OCI-LY1 (cell line): Measurements from ENCODE around the gene CD82.

Source experiments
- EZH2 ChIP-seq: fragments of 200-600 bp; sonication (generic), shearing (Covaris generic); IDR thresholded peaks from 2 replicates; pipeline ENCODE4 v1.8.0; 2017; ENCODE audit warnings: borderline replicate concordance, mixed run types, mild to moderate bottlenecking, antibody characterized with exemption, low read length, moderate library complexity, mixed read lengths
- TF ChIP-seq, protein P1 (sequence below): fragments of 200-600 bp; sonication (generic), shearing (Covaris generic); IDR thresholded peaks from 2 replicates; pipeline ENCODE4 v1.5.1; 2017; ENCODE audit warnings: mild to moderate bottlenecking, antibody characterized with exemption, low read length, moderate library complexity, mixed read lengths

DNA sequence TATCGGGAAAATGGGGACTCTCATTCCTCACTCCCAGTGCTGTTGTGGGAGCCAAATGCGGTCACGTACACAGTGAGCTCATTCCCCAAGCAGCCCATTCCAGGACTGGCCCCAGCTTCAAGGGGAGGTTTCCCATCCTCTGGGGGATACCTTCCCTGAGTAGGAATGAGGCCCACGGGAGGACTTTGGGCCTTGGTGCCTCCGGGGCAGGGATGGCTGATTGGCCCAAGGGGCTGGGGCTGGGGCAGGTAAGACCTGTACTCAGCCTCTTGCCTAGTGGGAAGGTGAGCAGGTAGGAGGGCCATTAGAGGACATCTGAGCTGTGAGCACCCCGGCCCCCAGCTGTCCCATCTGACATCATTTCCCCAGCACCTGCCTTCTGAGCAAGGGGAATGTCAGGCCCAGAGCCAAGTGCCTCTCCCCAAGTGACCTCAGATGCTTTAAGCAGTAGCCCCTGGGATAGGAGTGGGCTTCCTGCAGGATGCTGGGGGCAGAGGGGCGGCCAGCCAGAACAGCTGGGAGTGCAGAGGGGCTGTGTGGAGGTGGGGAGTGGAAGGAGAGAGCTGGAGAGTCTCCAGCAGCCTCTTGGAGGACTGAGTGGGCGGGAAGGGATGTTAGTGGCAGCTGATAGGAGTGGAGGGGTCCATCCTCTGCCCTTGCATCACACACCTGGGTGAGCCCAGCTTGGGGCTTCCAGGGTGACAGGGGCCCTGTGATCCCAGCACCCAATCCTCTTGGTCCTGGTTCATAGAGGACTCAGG, 58.4 kb downstream of the CD82 start:
- TF ChIP-seq, protein P1, sequence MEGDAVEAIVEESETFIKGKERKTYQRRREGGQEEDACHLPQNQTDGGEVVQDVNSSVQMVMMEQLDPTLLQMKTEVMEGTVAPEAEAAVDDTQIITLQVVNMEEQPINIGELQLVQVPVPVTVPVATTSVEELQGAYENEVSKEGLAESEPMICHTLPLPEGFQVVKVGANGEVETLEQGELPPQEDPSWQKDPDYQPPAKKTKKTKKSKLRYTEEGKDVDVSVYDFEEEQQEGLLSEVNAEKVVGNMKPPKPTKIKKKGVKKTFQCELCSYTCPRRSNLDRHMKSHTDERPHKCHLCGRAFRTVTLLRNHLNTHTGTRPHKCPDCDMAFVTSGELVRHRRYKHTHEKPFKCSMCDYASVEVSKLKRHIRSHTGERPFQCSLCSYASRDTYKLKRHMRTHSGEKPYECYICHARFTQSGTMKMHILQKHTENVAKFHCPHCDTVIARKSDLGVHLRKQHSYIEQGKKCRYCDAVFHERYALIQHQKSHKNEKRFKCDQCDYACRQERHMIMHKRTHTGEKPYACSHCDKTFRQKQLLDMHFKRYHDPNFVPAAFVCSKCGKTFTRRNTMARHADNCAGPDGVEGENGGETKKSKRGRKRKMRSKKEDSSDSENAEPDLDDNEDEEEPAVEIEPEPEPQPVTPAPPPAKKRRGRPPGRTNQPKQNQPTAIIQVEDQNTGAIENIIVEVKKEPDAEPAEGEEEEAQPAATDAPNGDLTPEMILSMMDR, result no peak
- no peak for TF ChIP-seq EZH2
